ENCODE results near the gene HHATL.

GRCh38 chr3:42714171-42714852 is 11.7 kb upstream of the HHATL start:
- TF ChIP-seq CTCF (conservative IDR thresholded peaks at IDR 0.05 in 1 of 2, IDR thresholded peaks at IDR 0.05 in 1 of 2; ENCODE audit: low read depth in 1 of 2, low read length in 2 of 2) (no peak), EZH2 (IDR thresholded peaks at IDR 0.05; ENCODE audit: low read length, missing control alignments) (no peak)

All from fibroblast of lung (primary cell).